B cell (primary cell): ENCODE measurements around the gene CR2. TPM values are rescaled to one million over a fixed set of nuclear protein-coding genes. Genes with fewer than 3 reads are reported as not detected.

Source experiments
- ATAC-seq: fragments of 200-7000 bp; cut with Tn5 transposase; one replicate; pipeline ENCODE4 v1.10.0; 2021; ENCODE audit warnings: low read depth, mild to moderate bottlenecking, moderate number of reproducible peaks, moderate library complexity
- CTCF ChIA-PET: fragments of 350-600 bp; sonication (Branson Sonifier 250); formaldehyde crosslinking; loops from one replicate; lab custom pipeline; 2021; ENCODE audit warnings: antibody characterized with exemption, inconsistent platforms; lab: Charles Lee
- POLR2A ChIA-PET: fragments of 350-600 bp; sonication (Branson Sonifier 250); formaldehyde crosslinking; loops from one replicate; lab custom pipeline; 2021; ENCODE audit warnings: antibody characterized with exemption; lab: Charles Lee
- DNase-seq: peaks from one replicate; pipeline ENCODE4 v3.0.0; 2013
- H2AFZ ChIP-seq: 2 replicates; pipeline ENCODE4 v1.6.1; 2012; ENCODE audit warnings: mild to moderate bottlenecking, low read depth, low read length; ENCODE audit not compliant: insufficient read depth, poor library complexity, severe bottlenecking
- H3K27ac ChIP-seq, 2 donors: 1 replicate in 1 of 2; 2 replicates in 1 of 2; pipeline ENCODE4 v1.5.1; 2012 to 2013; ENCODE audit warnings: low read length in 2 of 2, mild to moderate bottlenecking in 2 of 2, moderate library complexity in 1 of 2
- H3K27me3 ChIP-seq, 4 experiments: fragments of 200-600 bp in 1 of 4; sonication (generic) in 1 of 4; replicated peaks in 1 of 4; 1 replicate in 2 of 4; 2 replicates in 2 of 4; pipeline versions ENCODE4 v1.6.1 to v1.7.0; 2013 to 2016; ENCODE audit warnings: low read length in 3 of 4, mild to moderate bottlenecking in 2 of 4, mixed read lengths in 1 of 4, moderate library complexity in 1 of 4; ENCODE audit not compliant: insufficient read depth in 4 of 4, control insufficient read depth in 3 of 4; ENCODE audit errors: control extremely low read depth in 1 of 4
- H3K36me3 ChIP-seq, 2 experiments: replicated peaks in 1 of 2; 1 replicate in 1 of 2; 2 replicates in 1 of 2; pipeline versions ENCODE4 v1.6.1 to v1.7.1; 2013; ENCODE audit warnings: low read length in 1 of 2; ENCODE audit not compliant: insufficient read depth in 2 of 2, control insufficient read depth in 1 of 2; ENCODE audit errors: control extremely low read depth in 1 of 2, extremely low read depth in 1 of 2
- H3K4me1 ChIP-seq, 2 donors: fragments of 200-600 bp in 1 of 2; sonication (generic) in 1 of 2; 1 replicate in 1 of 2; 2 replicates in 1 of 2; pipeline versions ENCODE4 v1.5.1 to v1.6.1; 2013 to 2017; ENCODE audit warnings: low read length in 2 of 2; ENCODE audit not compliant: control insufficient read depth in 2 of 2, insufficient read depth in 2 of 2
- H3K4me2 ChIP-seq: replicated peaks from 2 replicates; pipeline ENCODE3; 2012; ENCODE audit warnings: mild to moderate bottlenecking, low read depth, low read length; ENCODE audit not compliant: poor library complexity, severe bottlenecking
- H3K4me3 ChIP-seq, 5 experiments: fragments of 200-600 bp in 1 of 5; sonication (generic) in 1 of 5; 1 replicate in 3 of 5; 2 replicates in 2 of 5; pipeline versions ENCODE4 v1.5.1 to v1.7.0; 2011 to 2016; ENCODE audit warnings: low read length in 4 of 5, mild to moderate bottlenecking in 4 of 5, low read depth in 2 of 5, control low read depth in 1 of 5, moderate library complexity in 1 of 5; ENCODE audit not compliant: insufficient read depth in 1 of 5; ENCODE audit errors: control extremely low read depth in 1 of 5, extremely low read depth in 1 of 5
- H3K79me2 ChIP-seq: fragments of 200-600 bp; sonication (generic); one replicate; pipeline ENCODE4 v1.6.0; 2016; ENCODE audit warnings: low read length; ENCODE audit not compliant: control insufficient read depth, insufficient read depth
- H3K9ac ChIP-seq: fragments of 200-600 bp; sonication (generic); 2 replicates; pipeline ENCODE4 v1.6.1; 2017; ENCODE audit warnings: mild to moderate bottlenecking, low read length, moderate library complexity
- H3K9me3 ChIP-seq, 3 donors: one replicate each; pipeline versions ENCODE4 v1.6.1 to v1.7.1; 2013; ENCODE audit warnings: low read length in 2 of 3; ENCODE audit not compliant: control insufficient read depth in 2 of 3, insufficient read depth in 1 of 3; ENCODE audit errors: control extremely low read depth in 1 of 3
- H4K20me1 ChIP-seq: 2 replicates; pipeline ENCODE4 v1.6.0; 2012; ENCODE audit warnings: mild to moderate bottlenecking, low read length; ENCODE audit not compliant: insufficient read depth, control insufficient read depth, poor library complexity, severe bottlenecking
- H3K27ac Mint-ChIP-seq: one replicate; pipeline ENCODE4 v1.8.0; 2021; ENCODE audit warnings: mixed read lengths
- H3K27me3 Mint-ChIP-seq: one replicate; pipeline ENCODE4 v1.8.0; 2021; ENCODE audit warnings: mixed read lengths
- H3K4me1 Mint-ChIP-seq: one replicate; pipeline ENCODE4 v1.8.0; 2021; ENCODE audit warnings: mixed read lengths
- H3K4me3 Mint-ChIP-seq: one replicate; pipeline ENCODE4 v1.8.0; 2021; ENCODE audit warnings: mixed read lengths
- H3K9me3 Mint-ChIP-seq: one replicate; pipeline ENCODE4 v1.8.0; 2022; ENCODE audit warnings: mixed read lengths; ENCODE audit not compliant: insufficient read depth
- EZH2 ChIP-seq: IDR thresholded peaks from 2 replicates; pipeline ENCODE4 v1.6.1; 2012; ENCODE audit warnings: borderline replicate concordance, low read depth, mild to moderate bottlenecking, moderate library complexity, low read length; ENCODE audit not compliant: insufficient read depth, poor library complexity, severe bottlenecking
- WGBS: methylation state at CpG from one replicate; pipeline ENCODE4 v1.1.5; 2013; ENCODE audit warnings: missing lambda C conversion rate; ENCODE audit not compliant: insufficient coverage; 5-methylcytosine and 5-hydroxymethylcytosine counted together
- intact Hi-C: fragments of 100-400 bp; cut with micrococcal nuclease; formaldehyde crosslinking; loops from one replicate; pipeline ENCODE4 v1.10.0; 2022
- polyA plus RNA-seq: library from polyadenylated mRNA; depleted of rRNA; stranded (reverse); fragments of >200 nt; gene quantifications from 2 replicates; pipeline ENCODE4 v1.2.3, GENCODE V29; 2012
- total RNA-seq, 2 donors: library from RNA; stranded (reverse); fragments of 120-200 nt in 1 of 2; gene quantifications; 1 replicate in 1 of 2; 2 replicates in 1 of 2; pipeline versions ENCODE4 v1.2.3 to v1.2.4, GENCODE V29; 2013 to 2022
- TF ChIP-seq, protein P1 (sequence below): fragments of 200-600 bp; IDR thresholded peaks from one replicate; pipeline ENCODE4 v1.8.0; 2022; ENCODE audit warnings: antibody characterized with exemption, mild to moderate bottlenecking

CR2 gene
- total and polyA plus RNA-seq, 2 donors (not counting 1 experiment from before 2014, with no cell fraction given): 26.0 to 30.5 TPM

DNA sequence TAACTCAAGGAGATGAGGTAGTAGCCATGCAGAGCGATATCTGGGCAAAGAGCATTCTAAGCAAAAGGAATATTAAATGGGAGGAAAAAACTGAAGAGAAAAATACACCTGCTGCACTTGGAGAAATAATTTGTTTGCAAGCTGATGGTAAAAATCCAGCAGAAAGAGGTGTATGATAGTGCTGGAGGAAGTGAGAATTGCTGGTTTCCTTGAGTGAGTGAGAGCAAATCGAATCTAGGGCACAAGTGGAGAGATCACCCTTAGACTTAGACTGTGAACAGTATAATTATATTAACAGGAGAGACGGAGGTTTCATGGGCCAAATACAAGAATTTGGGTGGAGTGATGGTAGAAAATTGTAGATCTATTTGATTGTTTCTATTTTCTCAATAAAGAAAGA, 39.1 kb downstream of the CR2 start:
- peak; percentile 28 for DNase-seq
- H4K20me1 ChIP-seq: no peaks in the 10 kb centered on the region
- no peaks in the 10 kb centered on the region for H3K27me3 ChIP-seq
- H3K4me1 ChIP-seq: peaks cover 36 to 41% of the 10 kb centered on the region in 2 donors
- H3K4me1 Mint-ChIP-seq: peaks cover 27% of the 10 kb centered on the region
- peak overlapping the region; percentile 5 for H3K4me2 ChIP-seq
- no peak overlapping the region for H3K9ac ChIP-seq
- TF ChIP-seq EZH2: no peak
- TF ChIP-seq, protein P1, sequence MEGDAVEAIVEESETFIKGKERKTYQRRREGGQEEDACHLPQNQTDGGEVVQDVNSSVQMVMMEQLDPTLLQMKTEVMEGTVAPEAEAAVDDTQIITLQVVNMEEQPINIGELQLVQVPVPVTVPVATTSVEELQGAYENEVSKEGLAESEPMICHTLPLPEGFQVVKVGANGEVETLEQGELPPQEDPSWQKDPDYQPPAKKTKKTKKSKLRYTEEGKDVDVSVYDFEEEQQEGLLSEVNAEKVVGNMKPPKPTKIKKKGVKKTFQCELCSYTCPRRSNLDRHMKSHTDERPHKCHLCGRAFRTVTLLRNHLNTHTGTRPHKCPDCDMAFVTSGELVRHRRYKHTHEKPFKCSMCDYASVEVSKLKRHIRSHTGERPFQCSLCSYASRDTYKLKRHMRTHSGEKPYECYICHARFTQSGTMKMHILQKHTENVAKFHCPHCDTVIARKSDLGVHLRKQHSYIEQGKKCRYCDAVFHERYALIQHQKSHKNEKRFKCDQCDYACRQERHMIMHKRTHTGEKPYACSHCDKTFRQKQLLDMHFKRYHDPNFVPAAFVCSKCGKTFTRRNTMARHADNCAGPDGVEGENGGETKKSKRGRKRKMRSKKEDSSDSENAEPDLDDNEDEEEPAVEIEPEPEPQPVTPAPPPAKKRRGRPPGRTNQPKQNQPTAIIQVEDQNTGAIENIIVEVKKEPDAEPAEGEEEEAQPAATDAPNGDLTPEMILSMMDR: no peak
- H3K36me3 ChIP-seq: peaks cover 6 to 10% of the 10 kb centered on the region in 2 experiments
- no peaks in the 10 kb centered on the region for H3K9me3 ChIP-seq
- H2AFZ ChIP-seq: no peak overlapping the region
- no peaks in the 10 kb centered on the region for H3K9me3 Mint-ChIP-seq
- H3K79me2 ChIP-seq: peaks cover 27% of the 10 kb centered on the region
- no peak overlapping the region for H3K27ac Mint-ChIP-seq
- CTCF ChIA-PET: interaction anchor here (1.0 to 2.4 kb wide), 2 partner anchors 39 to 88 kb away, joined by 3 to 15 read pairs; partner anchors contain the start of gene CR2
- WGBS: 100% methylated on average over 1 of the region's 3 CpGs
- no peaks in the 10 kb centered on the region for H3K27me3 Mint-ChIP-seq
- POLR2A ChIA-PET: no interaction called here
- intact Hi-C loops: no loop called here
- no peak for ATAC-seq
- H3K27ac ChIP-seq: no peak overlapping the region
- H3K4me3 Mint-ChIP-seq: no peak overlapping the region
- no peak overlapping the region for H3K4me3 ChIP-seq

DNA sequence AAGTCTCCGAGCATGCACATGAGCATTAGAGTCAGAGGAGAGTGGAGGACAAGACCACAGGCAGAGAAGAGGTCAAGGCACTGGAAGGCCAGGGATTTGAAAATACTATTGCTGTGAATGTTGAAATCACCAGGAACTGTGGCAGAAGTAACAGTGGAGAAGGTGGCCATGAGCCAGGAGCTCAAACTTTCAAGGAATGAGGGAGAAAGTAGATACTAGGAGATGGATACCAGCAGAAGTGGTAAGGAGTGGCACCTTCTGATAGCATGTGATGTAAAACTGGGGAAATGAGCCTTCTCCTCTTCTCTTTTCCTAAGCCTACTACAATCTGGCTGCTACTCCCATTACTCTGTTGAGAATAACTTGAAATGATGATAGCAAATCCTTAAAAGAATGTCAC, 40.0 kb downstream of the CR2 start:
- CTCF ChIA-PET: interaction anchor here (2.4 kb wide), 1 partner anchor 89 kb away, joined by 15 read pairs; no protein-coding TSS in a partner anchor
- POLR2A ChIA-PET: no interaction called here
- no peaks in the 10 kb centered on the region for H3K9me3 ChIP-seq

More for the DNA sequence above, 40.0 kb downstream of the CR2 start:
- Histone ChIP-seq H3K4me2 (no peak overlapping the region), H3K36me3 (peaks cover 6 to 10% of the 10 kb centered on the region in 2 experiments), H4K20me1 (no peaks in the 10 kb centered on the region), H3K4me3 (no peak overlapping the region), H3K27ac (no peak overlapping the region), H3K4me1 (peaks cover 39 to 42% of the 10 kb centered on the region in 2 donors), H3K79me2 (peaks cover 28% of the 10 kb centered on the region), H3K27me3 (no peaks in the 10 kb centered on the region), H2AFZ (no peak overlapping the region), H3K9ac (no peak overlapping the region)
- H3K4me3 Mint-ChIP-seq: no peak overlapping the region
- no peaks in the 10 kb centered on the region for H3K27me3 Mint-ChIP-seq
- DNase-seq (no peak), ATAC-seq (no peak)
- intact Hi-C loops: no loop called here
- WGBS: 100% methylated on average over 1 of the region's 1 CpG
- H3K9me3 Mint-ChIP-seq: no peaks in the 10 kb centered on the region
- no peak for TF ChIP-seq EZH2
- TF ChIP-seq, protein P1: no peak
- peaks cover 33% of the 10 kb centered on the region for H3K4me1 Mint-ChIP-seq
- no peak overlapping the region for H3K27ac Mint-ChIP-seq
